Immature natural killer cell (primary cell): ENCODE data around the gene EMD. TPM values are rescaled to one million over a fixed set of nuclear protein-coding genes. Genes with fewer than 3 reads are reported as not detected.
A peak's percentile ranks its signal among the peaks of the same experiment; 100 is the strongest.
"Not testable (repeated sequence)": the region's sequence is repeated elsewhere in the genome, so short reads cannot be mapped to it uniquely, and the experiment has no call there.

ENCODE experiments used
- DNase-seq, 3 donors: peaks; one replicate each; pipeline ENCODE4 v3.0.0; 2022; ENCODE audit warnings: mixed read lengths in 1 of 3
- H3K27ac Mint-ChIP-seq, 6 donors: one replicate each; pipeline ENCODE4 v1.8.0; 2020; ENCODE audit warnings: mixed read lengths in 6 of 6, mild to moderate bottlenecking in 5 of 6, inconsistent platforms in 4 of 6, moderate library complexity in 3 of 6
- H3K27me3 Mint-ChIP-seq, 3 donors: one replicate each; pipeline ENCODE4 v1.8.0; 2020 to 2021; ENCODE audit warnings: low read depth in 3 of 3, mild to moderate bottlenecking in 3 of 3, mixed read lengths in 3 of 3, moderate library complexity in 3 of 3, inconsistent platforms in 1 of 3
- H3K36me3 Mint-ChIP-seq, 3 donors: one replicate each; pipeline ENCODE4 v1.8.0; 2020; ENCODE audit warnings: mixed read lengths in 3 of 3, inconsistent platforms in 2 of 3, mild to moderate bottlenecking in 2 of 3
- H3K4me1 Mint-ChIP-seq, 2 donors: one replicate each; pipeline ENCODE4 v1.8.0; 2020; ENCODE audit warnings: inconsistent platforms in 2 of 2, mild to moderate bottlenecking in 2 of 2, mixed read lengths in 2 of 2, moderate library complexity in 1 of 2
- H3K4me3 Mint-ChIP-seq, 5 donors: one replicate each; pipeline ENCODE4 v1.8.0; 2020; ENCODE audit warnings: mild to moderate bottlenecking in 5 of 5, mixed read lengths in 5 of 5, inconsistent platforms in 3 of 5, moderate library complexity in 3 of 5
- H3K9me3 Mint-ChIP-seq, 6 donors: one replicate each; pipeline ENCODE4 v1.8.0; 2020; ENCODE audit warnings: mild to moderate bottlenecking in 6 of 6, mixed read lengths in 6 of 6, inconsistent platforms in 4 of 6, moderate library complexity in 3 of 6
- polyA plus RNA-seq, 3 donors: library from polyadenylated mRNA; unstranded; fragments of 300-500 nt; fragmentation: Illumina TruSeq; gene quantifications; one replicate each; pipeline ENCODE4 v1.2.3, GENCODE V29; 2021

EMD gene
- 10 to 100 TPM; 27.2 to 31.2 (median 28.9) TPM for polyA plus RNA-seq

DNA sequence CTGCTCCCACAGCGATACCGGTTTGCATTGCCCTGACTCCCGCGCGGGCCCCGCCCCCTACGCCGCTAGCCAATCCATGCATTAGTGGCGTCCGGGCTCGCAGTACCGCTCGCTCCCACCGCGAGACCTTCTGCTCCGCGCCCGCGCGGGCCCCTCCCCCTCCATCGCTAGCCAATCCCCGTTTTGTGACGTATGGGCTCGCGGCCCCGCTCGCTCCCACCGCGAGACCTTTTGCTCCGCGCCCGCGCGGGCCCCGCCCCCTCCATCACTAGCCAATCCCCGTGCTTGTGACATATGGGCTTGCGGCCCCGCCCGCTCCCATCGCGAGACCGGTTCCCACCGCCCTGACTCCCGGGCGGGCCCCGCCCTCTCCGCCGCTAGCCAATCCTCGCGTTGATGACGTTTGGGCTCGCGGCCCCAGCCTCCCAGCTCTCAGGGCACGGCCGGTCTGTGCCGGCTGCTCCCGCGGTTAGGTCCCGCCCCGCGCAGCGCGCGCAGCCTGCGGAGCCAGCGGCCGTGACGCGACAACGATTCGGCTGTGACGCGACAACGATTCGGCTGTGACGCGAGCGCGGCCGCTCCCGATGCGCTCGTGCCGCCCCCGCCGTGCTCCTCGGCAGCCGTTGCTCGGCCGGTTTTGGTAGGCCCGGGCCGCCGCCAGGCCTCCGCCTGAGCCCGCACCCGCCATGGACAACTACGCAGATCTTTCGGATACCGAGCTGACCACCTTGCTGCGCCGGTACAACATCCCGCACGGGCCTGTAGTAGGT, at the start of gene EMD:
Gene EMD (plus strand): TSS at position 497 of the 770 bp plus-strand sequence. CDS start 190 bp downstream, at position 687.
- peaks cover 0 to 3% (median 3%) of the 10 kb centered on the region in 3 donors for H3K36me3 Mint-ChIP-seq
- H3K4me3 Mint-ChIP-seq, result peak within 1 kb of the TSS; percentile 78 to 82 (median 79)
- no peaks in the 10 kb centered on the region for H3K9me3 Mint-ChIP-seq
- peak within 1 kb of the TSS; percentile 87 to 95 (median 94) for H3K27ac Mint-ChIP-seq
- peak; percentile 95 to 98 (median 96) for DNase-seq
- peaks cover 22 to 28% of the 10 kb centered on the region in 2 donors for H3K4me1 Mint-ChIP-seq
- peaks cover 14 to 17% (median 15%) of the 10 kb centered on the region in 3 donors for H3K27me3 Mint-ChIP-seq

DNA sequence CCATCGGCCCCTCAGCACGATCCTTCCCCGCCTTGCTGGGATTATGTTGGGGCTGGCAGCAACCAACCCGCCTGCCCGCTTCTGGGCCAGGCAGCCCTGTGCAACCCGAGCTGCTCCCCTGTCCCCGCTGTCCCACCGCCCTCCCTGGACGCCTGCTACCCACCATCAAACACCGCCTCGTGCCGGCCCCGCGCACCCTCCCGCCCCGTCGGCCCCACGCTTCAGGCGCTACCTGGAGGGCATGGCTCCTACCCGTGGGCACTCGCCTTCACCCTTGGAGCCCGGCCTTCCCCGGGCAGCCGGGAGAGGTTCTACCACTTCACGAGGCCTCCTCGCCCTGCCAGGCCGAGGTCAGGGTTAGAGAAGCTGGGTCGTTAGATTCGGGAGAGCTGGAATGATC, 46.5 kb upstream of the EMD start:
- Mint-ChIP-seq H3K9me3 (no peaks in the 10 kb centered on the region), H3K27me3 (peaks cover 0 to 10% (median 0%) of the 10 kb centered on the region in 3 donors), H3K36me3 (no peaks in the 10 kb centered on the region), H3K4me1 (peaks cover 24 to 26% of the 10 kb centered on the region in 2 donors), H3K4me3 (no peak overlapping the region), H3K27ac (no peak overlapping the region)
- no peak for DNase-seq

DNA sequence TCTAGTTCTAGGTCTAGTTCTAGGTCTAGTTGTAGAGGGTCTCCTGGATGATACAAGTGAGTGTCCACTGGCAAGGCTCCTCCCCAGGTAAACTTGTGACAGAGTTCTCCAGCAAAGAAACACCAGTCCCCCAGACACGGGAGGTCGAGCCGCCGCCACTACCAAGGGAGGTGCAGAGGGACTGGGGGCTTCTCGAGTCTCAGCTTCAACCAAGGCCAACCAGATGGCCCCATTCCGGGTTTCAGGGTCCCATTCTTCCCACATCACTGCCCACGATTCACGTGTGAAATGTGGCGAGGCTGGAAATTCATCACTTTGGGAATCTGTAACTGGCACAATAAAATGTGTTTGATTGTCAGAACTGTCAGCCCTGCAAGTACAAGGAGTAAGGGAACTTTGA, 46.0 kb upstream of the EMD start:
- DNase-seq, result no peak
- H3K27me3 Mint-ChIP-seq, result peaks cover 0 to 5% (median 0%) of the 10 kb centered on the region in 3 donors
- H3K36me3 Mint-ChIP-seq, result no peaks in the 10 kb centered on the region
- H3K4me3 Mint-ChIP-seq, result no peak overlapping the region
- no peaks in the 10 kb centered on the region for H3K9me3 Mint-ChIP-seq
- H3K4me1 Mint-ChIP-seq, result peaks cover 19 to 20% of the 10 kb centered on the region in 2 donors
- no peak overlapping the region for H3K27ac Mint-ChIP-seq

DNA sequence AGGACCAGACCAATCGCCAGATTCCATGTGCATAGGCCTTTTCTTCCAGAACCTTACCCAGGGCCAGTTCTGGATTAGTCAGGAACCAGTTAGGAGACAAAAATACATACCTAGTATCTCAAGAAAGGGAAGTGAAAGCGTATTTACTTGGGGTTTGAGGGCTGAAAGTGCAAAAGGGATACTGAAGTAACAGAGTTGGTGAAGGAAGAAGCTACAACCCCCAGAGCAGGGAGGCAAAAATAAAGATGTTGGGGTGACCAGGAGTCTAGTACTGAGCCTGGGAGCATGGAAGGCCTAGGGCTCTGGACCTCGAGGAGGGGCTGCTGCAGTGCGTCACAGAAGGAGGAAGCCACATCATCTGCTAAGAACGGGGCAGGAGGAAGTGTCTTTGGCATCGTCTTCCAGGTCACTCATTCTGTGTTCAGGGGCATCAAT, 45.2 kb upstream of the EMD start:
- peaks cover 0 to 5% (median 0%) of the 10 kb centered on the region in 3 donors for H3K27me3 Mint-ChIP-seq
- DNase-seq, result no peak
- no peaks in the 10 kb centered on the region for H3K9me3 Mint-ChIP-seq
- H3K4me3 Mint-ChIP-seq, result peak overlapping the region in 3 of 5 donors; percentile 5 to 68 (median 50)
- no peaks in the 10 kb centered on the region for H3K36me3 Mint-ChIP-seq
- peak overlapping the region; percentile 68 to 93 (median 82) for H3K27ac Mint-ChIP-seq
- peaks cover 15 to 19% of the 10 kb centered on the region in 2 donors for H3K4me1 Mint-ChIP-seq

DNA sequence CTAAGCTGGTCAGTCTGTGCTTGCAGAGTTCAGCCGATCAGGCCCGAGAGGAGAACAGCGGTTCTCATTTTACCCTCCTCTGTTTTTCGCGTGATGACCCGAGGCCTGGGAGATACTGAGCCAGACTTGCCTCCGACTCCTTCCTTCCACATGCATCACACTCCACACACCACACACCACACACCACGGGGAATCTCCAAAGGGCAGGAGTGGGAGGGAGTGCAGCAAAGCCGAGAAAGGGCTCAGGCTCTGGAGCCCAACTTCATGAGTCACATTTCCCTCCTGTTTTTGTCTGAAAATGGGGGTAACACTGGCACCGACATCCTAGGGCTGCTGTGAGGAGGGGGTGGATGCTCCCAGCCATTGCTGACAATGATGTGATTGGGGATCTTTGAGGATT, 44.6 kb upstream of the EMD start:
- Mint-ChIP-seq H3K27ac (peak overlapping the region in 5 of 6 donors; percentile 46 to 91 (median 81)), H3K27me3 (peaks cover 0 to 5% (median 0%) of the 10 kb centered on the region in 3 donors), H3K9me3 (no peaks in the 10 kb centered on the region), H3K4me1 (peaks cover 15 to 19% of the 10 kb centered on the region in 2 donors), H3K36me3 (no peaks in the 10 kb centered on the region), H3K4me3 (no peak overlapping the region)
- DNase-seq, result no peak

DNA sequence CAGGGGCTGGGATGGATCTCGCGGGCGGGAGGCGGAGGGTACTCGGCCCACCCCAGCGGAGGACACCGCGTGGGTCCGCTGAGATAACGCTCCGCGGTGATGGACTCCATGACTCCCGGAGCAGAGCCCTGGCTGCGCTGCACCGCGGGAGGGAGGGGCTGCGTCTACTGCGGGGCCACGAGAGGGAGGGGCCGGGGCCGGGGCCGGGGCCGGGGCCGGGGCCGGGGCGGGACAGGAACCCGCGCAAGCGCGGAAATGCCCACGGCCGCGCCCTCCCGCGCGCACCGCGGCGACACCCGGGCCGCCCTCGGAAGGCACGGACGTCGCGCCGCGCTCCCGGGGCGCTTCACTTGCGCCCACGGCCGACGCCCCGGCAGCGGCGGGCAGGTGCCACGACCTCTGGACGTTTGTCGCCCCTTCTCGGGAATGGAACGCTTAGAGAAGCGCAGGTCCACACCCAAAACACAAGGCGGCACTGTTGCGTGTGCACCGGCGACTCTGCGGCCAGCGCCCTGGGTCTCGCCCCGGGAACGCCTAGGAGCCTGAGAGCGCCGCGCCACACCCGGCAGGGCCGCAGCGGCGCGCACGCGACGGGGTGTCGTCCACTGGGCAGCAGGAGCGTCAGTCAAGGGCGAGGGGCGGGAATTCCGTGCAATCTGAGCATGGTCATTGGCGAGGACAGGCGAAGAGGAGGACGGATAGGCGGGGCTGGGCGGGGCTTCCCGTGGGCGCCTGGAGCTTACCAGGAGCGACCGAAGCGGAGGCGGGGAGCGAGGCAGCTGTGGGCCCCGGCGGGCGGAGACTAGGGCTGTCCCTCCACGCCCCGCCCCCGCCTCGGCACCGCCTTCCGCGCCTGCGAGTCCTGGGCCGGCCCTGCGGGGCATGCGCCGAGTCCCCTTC, 37.4 kb upstream of the EMD start:
- not testable (repeated sequence) for H3K4me3 Mint-ChIP-seq, H3K27ac Mint-ChIP-seq, H3K9me3 Mint-ChIP-seq, H3K27me3 Mint-ChIP-seq, H3K4me1 Mint-ChIP-seq, H3K36me3 Mint-ChIP-seq
- peak in 2 of 3 donors; percentile 36 to 64 for DNase-seq

DNA sequence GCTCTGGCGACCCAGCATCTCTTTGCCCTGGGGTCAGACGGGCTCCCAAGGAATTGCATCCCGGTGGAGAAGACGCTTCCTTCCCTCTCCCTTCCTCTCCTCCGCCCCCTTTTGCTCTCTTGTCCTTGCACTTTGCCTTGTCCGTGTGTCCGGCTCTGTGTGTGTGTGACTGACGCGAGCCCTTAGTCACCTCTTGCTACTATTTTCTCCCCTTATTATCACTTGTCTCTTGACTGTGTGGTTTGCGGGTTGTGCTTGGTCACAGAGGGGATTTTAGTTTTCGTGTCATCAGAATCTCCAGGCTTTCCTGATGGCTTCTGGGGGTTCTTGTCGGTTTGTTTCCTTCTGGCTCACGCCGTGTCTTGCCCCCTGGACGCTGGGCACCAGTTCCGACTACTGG, 36.0 kb upstream of the EMD start:
- Mint-ChIP-seq H3K27me3 (peaks cover 8 to 11% (median 8%) of the 10 kb centered on the region in 3 donors), H3K4me1 (peaks cover 11% of the 10 kb centered on the region in 2 donors)
- not testable (repeated sequence) for H3K4me3 Mint-ChIP-seq, H3K9me3 Mint-ChIP-seq, H3K36me3 Mint-ChIP-seq, H3K27ac Mint-ChIP-seq, DNase-seq

DNA sequence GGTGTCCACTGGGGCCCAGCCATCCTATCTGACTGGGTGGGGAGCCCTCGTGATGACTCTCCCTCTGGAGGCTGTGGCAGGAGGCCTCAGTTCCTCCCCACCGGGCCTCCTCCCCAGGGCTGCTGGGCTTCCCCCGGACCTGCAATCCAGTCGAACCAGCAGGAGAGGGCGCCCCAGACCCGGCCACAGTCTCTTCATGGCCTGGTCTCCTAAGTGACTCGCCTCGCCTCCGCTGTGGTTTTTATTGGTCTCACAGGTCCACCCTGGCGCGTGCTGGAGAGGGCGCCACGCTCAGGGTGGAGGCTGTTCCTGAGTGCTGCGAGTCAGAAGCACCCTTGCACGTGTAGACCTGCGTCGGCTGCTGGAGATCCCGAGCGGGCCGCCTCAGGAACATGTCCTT, 35.5 kb upstream of the EMD start:
- H3K27me3 Mint-ChIP-seq, result peaks cover 11 to 12% (median 12%) of the 10 kb centered on the region in 3 donors
- DNase-seq, H3K27ac Mint-ChIP-seq, H3K4me3 Mint-ChIP-seq, H3K36me3 Mint-ChIP-seq, H3K9me3 Mint-ChIP-seq: not testable (repeated sequence)
- H3K4me1 Mint-ChIP-seq, result peaks cover 16 to 17% of the 10 kb centered on the region in 2 donors

DNA sequence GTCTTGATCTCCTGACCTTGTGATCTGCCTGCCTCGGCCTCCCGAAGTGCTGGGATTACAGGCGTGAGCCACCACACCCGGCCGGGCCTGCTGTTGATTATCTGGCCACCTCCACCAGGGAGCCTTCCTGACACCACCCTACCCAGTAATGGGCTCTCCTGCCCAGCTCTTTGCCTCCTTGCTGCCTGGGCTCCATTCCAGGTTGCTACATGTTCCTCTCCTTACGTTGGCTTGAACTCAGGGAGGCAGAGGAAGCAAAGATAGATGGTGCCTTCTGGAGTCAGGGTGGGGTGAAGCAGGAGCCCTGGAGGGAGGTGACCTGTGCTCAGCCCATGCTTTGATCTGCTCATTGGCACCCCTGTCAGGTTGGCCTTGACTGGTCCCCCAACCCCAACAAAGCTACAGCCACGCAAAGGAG, 31.0 kb upstream of the EMD start:
- Mint-ChIP-seq H3K27me3 (peaks cover 37 to 50% (median 46%) of the 10 kb centered on the region in 3 donors), H3K36me3 (peaks cover 0 to 7% (median 3%) of the 10 kb centered on the region in 3 donors), H3K27ac (peak overlapping the region; percentile 94 to 100 (median 100)), H3K9me3 (no peaks in the 10 kb centered on the region), H3K4me1 (peaks cover 55 to 60% of the 10 kb centered on the region in 2 donors), H3K4me3 (peak overlapping the region in 4 of 5 donors; percentile 24 to 73 (median 38))
- DNase-seq, result peak in 2 of 3 donors; percentile 14 to 25

DNA sequence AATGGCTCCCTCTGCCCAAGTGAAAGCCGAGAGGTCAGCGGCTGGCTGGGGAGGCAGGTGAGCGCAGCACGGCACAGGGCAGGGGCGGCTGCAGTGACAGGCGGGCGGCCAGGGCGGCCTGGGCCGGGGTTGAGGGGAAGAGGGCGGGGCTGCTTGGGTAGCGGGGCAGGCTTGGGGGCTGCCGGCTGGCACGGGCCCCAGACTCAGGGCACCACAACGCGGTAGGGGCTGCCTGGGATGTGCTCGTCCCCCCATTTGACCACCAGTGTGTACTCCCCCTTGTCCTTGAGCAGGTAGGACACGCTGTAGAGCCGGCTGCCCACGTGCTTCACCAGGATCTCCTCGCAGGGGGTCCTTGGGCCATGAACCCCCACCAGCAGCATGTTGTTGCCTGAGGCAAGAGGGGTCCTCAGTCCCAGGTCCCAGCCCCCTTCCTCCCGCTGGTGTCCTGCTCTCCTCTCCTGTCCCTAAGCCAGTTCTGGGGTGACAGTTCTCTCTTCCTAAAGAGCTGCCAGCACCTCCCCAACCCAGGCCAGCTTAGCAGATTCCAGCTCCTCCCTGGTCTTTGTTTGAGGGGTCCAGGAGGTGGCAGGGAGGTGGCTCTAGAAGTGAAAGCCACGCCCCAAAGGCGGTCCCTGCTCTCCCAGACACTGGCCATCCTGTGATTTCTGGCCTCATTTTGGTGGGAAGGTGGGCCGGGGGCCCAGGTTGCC, 30.3 kb upstream of the EMD start:
- peaks cover 55 to 67% of the 10 kb centered on the region in 2 donors for H3K4me1 Mint-ChIP-seq
- DNase-seq, result peak in 2 of 3 donors; percentile 9 to 29
- H3K36me3 Mint-ChIP-seq, result peaks cover 0 to 8% (median 3%) of the 10 kb centered on the region in 3 donors
- peak overlapping the region; percentile 94 to 100 (median 100) for H3K27ac Mint-ChIP-seq
- peaks cover 37 to 54% (median 52%) of the 10 kb centered on the region in 3 donors for H3K27me3 Mint-ChIP-seq
- H3K9me3 Mint-ChIP-seq, result no peaks in the 10 kb centered on the region
- H3K4me3 Mint-ChIP-seq, result peak overlapping the region; percentile 10 to 73 (median 60)

DNA sequence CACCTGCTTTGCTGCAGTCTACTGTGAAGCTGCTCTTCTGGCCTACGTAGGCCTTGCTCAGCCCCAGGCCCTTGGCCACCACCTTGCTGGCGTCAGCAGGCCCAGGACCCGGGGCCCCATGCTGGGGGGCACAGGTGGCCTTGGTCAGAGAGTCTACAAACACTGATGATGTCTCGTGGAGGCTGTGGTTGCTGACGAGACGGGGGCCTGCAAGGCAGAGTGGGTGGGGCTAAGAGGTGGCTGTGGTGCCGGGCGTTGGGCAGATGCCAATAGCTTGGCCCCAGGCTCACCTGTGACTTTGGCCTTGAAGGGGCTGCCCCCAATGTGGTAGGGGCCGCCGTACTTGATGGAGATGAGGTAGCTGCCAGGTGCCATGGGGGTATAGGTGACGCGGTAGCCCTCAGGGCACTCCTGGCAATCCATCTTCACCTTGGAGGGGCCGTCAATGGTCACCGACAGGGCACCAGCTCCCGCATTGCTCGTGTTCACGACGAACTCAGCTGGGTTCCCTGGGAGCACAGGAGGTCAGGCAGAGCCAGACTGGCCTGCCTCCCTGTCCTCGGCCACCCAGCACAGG, 29.6 kb upstream of the EMD start:
- Mint-ChIP-seq H3K27ac (peak overlapping the region; percentile 92 to 100 (median 94)), H3K9me3 (no peaks in the 10 kb centered on the region), H3K4me1 (peaks cover 55 to 72% of the 10 kb centered on the region in 2 donors), H3K4me3 (peak overlapping the region; percentile 10 to 71 (median 54)), H3K27me3 (peaks cover 37 to 55% (median 53%) of the 10 kb centered on the region in 3 donors), H3K36me3 (peaks cover 0 to 12% (median 3%) of the 10 kb centered on the region in 3 donors)
- peak; percentile 59 to 67 (median 60) for DNase-seq

DNA sequence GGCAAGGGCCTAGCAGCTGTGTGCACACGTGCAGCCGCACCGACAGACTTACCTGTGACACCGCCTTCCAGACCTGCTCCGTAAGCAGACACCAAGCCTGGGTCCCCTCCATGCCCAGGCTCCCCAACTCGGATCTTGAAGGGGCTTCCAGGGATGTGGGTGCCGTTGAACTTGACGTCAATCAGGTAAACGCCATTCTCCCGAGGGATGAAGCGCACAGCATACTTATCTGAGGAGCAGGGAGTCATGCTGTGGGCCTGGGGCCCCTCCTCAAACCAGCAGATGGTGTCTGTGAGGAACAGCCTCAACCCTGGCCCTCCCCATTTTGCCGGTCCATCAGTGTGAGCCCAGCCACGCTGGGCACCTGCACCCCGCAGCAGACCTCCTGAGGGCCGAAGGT, 29.1 kb upstream of the EMD start:
- peak overlapping the region; percentile 10 to 71 (median 60) for H3K4me3 Mint-ChIP-seq
- peaks cover 55 to 74% of the 10 kb centered on the region in 2 donors for H3K4me1 Mint-ChIP-seq
- H3K36me3 Mint-ChIP-seq, result peaks cover 0 to 12% (median 3%) of the 10 kb centered on the region in 3 donors
- H3K27me3 Mint-ChIP-seq, result peaks cover 37 to 60% (median 53%) of the 10 kb centered on the region in 3 donors
- no peaks in the 10 kb centered on the region for H3K9me3 Mint-ChIP-seq
- peak overlapping the region; percentile 92 to 100 (median 94) for H3K27ac Mint-ChIP-seq
- DNase-seq, result peak in 2 of 3 donors; percentile 8 to 12
